Activated CD4-positive, alpha-beta T cell treated with anti-CD3 and anti-CD28 coated beads, Interleukin-2, Interleukin-4, amounts not matched to agents 100 ng/mL and 50 ng/mL, durations not matched to agents 16 hours and 8 hours (primary cell): ENCODE measurements around the gene REELD1.

ENCODE experiments used
- DNase-seq: peaks from one replicate; pipeline ENCODE4 v3.0.0-alpha.2; 2020; ENCODE audit warnings: low spot score

Gene REELD1

DNA sequence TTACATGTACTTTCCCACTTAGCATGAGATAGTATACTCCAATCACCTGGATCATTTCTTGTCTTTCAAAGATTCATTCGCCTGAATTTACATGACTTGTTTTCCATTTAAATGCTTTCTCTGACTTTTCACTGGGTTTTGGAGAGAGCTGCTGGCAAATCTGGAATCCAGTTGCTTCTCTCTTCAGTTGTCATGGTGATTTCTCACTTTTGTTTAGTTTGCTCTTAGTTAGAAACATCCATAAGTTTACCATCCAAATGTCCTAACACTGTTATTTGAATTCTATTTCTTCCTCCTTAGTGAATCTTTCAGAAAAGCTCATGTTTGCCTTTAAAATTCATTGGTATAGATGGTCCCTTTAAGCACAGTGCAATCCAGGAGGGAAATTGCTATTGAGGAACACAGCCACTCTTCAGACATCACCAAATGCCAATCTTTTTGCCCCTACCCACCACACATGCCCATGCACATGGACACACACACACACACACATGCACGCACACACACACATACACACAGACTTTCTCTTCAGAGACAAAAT is 51.7 kb downstream of the REELD1 start:
- no peak for DNase-seq

DNA sequence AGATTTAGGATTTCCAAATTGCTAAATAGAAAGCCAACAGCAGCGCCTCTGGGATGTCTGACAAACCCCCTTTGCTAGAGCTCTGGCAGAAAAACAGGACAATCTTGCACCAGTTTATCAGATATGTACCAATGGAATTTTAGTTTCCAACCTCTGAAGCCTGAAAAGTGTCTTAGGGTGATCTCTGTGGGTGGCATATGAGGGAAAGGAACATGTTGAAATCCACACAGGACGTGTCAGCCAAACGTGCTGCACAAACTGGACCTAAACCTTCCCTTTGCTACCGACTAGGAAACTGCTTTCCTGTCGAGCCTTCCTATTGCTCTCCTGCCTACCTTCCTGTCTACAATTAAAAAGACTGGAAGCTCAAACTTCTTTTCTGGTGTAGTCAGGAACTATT is 53.5 kb downstream of the REELD1 start:
- no peak for DNase-seq

- no peak for DNase-seq
Observed at GRCh38 chr4:146269228-146269653, 54.9 kb downstream of the REELD1 start.

GRCh38 chr4:146271466-146271865 is 57.1 kb downstream of the REELD1 start:
- DNase-seq: no peak

- no peak for DNase-seq
Observed at GRCh38 chr4:146273204-146273901, 59.0 kb downstream of the REELD1 start.

DNA sequence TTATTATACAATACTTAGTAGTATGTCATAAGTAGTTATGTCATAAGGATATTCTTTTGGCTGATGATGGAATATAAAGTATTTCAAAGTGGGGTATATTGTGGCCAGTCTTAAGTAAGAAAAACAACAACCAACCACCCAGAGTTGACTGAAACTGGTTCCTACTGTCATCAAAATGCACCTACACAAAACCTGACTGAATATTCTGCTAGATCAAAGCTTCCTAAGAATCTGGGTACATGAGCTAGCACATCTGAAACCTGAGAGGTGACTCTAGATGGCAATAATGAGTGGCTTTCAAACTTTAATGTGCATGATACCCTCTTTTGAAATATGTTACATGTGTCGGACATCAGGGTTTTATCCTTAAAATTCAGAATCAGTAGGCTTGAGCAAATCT is 60.4 kb downstream of the REELD1 start:
- DNase-seq: no peak

GRCh38 chr4:146275370-146275769 is 61.0 kb downstream of the REELD1 start:
- DNase-seq: no peak

- DNase-seq: no peak
Observed at GRCh38 chr4:146278986-146279385, 64.6 kb downstream of the REELD1 start.
